GM21737 (cell line): ENCODE data around the gene PRCP.
"Not testable (repeated sequence)": the region's sequence is repeated elsewhere in the genome, so short reads cannot be mapped to it uniquely, and the experiment has no call there.

ENCODE experiments used
- ATAC-seq: cut with Tn5 transposase; IDR thresholded peaks from one replicate; pipeline ENCODE4 v1.9.1; 2021; ENCODE audit warnings: mild to moderate bottlenecking, moderate library complexity; ENCODE audit not compliant: unreplicated experiment

Gene PRCP

DNA sequence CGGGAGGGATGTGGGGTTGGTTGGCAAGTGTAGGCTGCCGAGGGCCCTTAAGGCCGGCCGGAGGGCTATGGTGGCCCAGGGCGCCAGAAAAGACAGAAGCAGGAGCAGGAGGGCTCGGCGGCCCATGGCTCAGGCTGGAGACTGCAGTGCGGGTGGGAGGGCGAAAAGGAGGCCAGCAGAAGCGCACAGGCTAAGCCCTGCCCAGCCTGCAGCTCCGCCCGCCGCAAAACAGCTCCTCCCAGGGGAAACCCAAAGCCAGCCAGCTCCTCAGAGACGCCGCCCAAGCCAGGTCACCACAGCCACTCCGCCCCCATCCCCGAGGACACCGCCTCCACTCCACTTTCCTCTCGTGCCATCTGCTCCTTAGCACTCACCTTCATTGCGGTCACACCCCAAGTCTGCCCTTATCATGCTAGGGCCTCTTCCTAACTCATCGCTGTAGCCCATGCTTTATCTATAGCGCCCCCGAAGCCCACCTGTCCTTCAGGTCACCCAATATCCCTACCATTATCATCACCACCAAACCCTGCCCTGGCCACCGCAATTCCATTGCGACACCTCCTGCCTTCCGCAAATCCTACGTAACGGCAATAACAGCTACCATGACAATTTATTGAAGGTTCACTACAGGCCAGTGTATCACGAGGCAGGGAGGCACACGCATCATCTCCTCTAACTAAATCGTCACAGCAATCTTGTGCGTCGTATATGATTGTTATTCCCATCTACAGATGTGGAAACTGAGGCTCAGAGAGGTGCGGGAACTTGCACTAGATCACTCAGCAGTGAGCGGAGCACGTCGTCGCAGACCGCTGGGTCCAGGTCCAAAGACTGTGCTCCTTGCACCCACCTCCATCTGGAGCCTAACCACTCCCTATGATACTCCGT, at the start of gene PRCP:
Gene PRCP, minus strand, starts transcription at position 154 of the 888 bp plus-strand sequence. Its CDS starts 28 bp downstream, at position 126.
- ATAC-seq, result peak; percentile 78

DNA sequence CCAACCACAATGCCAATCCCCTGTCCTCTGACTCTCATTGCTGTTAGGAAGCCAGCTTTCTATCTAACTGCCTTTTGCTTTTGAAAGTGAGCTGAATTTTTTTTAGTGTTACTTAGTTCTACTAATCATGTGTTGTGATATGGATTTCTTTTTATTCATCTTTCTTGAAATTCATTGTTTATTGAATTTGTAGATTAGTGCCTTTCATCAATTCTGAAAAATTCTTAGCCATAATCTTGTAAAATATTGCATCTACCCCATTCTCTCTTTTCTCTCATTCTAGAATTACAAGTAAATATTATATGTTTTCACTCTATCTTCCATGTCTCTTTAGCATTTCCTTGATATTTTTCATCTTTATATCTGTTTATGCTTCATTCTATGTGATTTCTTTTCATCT, 49.1 kb upstream of the PRCP start:
- ATAC-seq, result no peak

DNA sequence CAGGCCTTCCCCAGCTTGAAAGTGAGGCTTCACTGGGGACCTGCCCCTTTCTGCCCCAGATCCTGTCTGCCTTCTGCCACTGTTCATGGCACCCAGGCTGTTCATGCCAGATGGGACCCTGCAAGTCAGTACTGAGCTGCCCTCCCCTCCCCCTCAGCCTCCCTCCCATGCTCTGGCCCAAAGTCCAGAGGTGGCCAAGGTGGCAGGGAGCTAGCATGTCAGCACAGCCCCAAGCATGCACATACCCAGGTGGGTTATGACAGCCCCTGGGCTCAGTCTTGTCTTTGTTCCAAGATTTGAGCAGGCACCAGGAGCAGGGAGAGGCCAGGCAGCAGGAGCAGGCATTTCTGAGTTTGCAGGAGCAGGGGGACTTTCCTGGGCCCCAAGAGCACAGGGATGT, 45.5 kb upstream of the PRCP start:
- no peak for ATAC-seq

DNA sequence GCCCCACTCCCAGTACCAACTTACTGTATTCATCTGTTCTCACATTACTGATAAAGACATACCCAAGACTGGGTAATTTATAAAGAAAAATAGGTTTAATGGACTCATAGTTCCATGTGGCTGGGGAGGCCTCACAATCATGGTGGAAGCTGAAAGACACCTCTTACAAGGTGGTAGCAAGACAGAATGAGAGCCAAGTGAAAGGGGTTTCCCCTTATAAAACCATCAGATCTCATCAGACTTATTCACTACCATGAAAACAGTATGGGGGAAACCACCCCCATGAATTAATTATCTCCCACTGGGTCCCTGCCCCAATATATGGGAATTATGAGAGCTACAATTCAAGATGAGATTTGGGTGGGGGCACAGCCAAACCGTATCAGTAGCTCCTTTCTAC, 44.8 kb upstream of the PRCP start:
- not testable (repeated sequence) for ATAC-seq

DNA sequence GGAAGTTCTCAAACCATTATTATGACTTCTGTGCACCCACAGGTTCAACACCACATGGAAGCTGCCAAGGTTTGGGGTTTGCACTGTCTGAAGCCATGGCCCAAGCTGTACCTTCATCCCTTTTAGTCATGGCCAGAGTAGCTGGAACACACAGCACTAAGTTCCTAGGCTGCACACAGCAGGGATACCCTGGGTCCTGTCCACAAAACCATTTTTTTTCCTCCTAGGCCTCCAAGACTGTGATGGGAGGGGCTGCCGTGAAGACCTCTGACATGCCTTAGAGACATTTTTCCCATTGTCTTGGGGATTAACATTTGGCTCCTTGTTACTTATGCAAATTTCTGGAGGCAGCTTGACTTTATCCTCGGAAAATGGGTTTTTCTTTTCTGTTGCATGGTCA, 44.0 kb upstream of the PRCP start:
- ATAC-seq, result no peak

DNA sequence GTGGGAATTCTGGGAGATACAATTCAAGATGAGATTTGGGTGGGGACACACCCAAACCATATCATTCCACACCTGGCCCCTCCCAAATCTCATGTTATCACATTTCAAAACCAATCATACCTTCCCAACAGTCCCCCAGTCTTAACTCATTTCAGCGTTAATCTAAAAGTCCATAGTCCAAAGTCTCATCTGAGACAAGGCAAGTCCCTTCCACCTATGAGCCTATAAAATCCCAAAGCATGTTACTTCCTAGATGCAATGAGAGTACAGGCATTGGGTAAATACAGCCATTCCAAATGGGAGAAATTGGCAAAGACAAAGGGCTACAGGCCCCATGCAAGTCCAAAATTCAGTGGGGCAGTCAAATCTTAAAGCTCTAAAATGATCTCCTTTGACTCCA, 43.2 kb upstream of the PRCP start:
- not testable (repeated sequence) for ATAC-seq

DNA sequence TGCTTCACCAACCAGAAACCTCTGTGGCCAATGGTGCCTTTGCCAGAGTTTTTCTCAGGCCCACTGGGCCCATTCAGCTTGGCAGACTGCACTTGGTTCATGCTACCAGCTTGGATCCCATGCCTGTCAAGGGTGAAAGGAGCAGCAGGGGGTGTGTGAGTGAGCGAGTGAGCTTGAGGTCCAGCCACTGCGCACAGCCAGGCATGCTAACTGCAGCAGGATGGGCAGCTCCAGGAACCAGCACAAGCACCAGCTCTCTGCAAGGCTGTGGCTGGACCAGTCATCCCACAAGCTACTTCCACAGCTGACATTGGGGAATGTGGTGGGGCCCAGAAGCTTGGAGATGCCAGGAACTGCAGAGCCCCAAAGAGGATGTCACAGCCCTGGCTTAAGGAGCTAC, 42.1 kb upstream of the PRCP start:
- no peak for ATAC-seq

DNA sequence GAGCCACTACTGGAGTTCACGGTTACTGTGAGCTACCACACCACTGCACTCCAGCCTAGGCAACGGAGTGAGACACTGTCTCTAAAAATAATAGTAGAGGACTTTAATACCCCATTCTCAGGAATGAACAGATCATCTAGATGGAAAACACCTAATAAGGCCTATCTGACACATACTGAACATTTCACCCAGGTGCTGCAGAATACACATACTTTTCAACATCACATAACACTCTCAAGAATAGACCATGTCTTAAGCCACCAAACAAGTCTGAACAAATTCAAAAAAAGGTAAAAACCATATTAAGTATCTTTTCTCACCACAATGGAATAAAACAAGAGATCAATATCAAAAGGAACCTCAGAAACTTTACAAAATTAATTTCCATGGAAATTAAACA, 39.2 kb upstream of the PRCP start:
- ATAC-seq, result no peak

DNA sequence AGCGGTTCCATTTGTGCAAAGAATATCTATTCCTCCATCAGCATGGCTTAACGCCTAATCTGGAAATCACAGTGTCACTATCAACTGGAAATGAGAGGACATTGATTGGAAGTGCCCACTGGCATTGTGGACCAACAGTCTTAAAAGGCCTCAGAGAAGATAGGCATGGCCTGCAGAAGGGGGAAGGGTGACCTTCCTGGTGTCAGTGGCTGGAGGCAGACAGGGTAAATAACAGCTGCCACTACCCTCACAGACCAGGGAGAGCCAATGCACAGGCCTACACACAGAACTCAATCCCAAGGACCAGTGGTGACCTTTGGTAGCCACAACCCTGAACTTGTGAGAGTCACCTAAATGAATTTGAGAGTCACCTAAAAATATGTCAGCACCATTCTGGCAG, 37.3 kb upstream of the PRCP start:
- ATAC-seq, result no peak

DNA sequence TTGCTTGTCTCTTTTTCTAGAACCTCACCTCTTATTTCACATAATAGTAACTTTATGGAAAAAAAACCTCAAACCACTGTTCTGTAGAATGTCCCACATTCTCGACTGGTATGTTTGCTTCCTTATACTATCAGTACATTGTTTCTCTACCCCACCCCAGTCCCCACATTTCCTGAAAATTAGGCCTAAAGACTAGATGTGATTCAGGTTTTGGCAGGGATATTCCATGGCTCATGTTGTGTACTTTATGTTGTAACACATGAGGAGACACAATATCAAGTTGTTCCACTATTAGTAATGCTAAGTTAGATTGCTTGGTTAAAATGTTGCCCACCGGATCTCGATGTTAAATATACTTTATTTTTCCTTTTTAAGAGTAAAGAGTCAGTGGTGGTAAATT, 36.0 kb upstream of the PRCP start:
- no peak for ATAC-seq

DNA sequence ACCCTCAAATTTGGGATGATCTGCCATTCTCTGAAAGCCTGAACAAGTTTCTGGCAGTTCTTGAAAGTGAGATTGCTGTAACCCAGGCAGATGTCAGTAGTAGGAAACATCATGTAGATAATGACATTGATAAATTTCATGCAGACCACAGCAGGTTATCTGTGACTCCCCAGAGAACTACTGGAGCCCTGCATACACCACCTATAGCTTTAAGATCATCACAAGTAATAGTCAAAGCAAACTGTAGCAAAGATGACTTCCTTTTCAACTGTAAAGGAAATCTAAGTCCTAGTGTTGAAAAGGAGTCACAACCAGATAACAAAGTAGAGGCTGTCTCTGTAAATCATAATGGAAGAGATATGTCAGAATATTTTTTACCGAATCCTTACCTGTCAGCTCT, 32.3 kb upstream of the PRCP start:
- ATAC-seq, result no peak

DNA sequence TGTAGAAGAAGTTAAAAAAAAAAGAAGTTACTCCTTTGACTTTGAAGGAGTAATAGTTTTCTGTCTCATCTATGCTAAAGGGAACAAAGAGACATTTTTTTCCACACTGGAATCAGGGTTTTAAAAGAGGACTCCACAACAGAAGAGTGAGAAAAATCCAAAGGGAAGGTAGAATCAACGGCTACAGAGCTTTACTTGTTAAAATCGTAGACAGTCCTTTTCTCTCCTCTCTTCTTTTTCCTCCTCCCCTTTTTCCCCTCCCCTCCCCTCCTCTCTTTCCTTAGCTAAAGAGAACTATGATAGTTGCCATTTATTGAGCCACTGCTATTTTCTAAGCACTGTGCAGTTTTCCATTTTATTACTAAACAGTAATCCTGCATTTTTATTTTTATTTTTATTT, 30.5 kb upstream of the PRCP start:
- ATAC-seq, result no peak

DNA sequence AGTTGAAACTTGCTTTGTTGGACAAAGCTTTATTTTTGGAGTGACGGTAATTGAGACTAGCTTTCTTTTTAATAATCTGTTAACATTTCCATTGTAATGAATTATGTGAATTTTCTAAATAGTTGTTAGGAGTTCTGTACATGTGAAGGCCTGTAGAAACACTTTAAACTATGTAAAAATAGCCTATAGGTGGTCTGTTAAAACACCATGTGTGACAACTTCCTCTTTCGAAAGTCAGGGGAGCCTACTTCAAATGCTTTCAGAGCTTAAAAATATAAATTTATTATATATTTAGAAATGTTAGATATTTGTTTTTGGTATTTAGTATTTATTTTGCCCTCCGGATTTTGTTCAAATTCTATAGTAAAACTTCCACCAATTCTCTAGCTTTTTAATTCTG, 30.0 kb upstream of the PRCP start:
- no peak for ATAC-seq

DNA sequence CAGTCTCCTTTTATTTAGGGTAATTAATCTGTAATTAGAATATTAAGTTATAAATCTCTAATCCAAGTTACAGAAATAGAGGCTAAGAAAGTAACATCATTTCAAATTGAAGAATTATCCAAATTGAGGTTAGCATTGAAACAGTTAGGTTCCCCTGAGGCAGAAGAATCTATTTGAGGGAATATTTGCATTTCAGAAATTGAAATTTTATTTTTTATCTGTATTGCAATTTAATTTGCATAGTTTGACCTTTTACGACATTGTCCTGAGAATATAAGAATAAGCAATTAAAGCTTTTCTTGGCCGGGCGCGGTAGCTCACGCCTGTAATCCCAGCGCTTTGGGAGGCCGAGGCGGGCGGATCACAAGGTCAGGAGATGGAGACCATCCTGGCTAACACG, 28.9 kb upstream of the PRCP start:
- no peak for ATAC-seq

DNA sequence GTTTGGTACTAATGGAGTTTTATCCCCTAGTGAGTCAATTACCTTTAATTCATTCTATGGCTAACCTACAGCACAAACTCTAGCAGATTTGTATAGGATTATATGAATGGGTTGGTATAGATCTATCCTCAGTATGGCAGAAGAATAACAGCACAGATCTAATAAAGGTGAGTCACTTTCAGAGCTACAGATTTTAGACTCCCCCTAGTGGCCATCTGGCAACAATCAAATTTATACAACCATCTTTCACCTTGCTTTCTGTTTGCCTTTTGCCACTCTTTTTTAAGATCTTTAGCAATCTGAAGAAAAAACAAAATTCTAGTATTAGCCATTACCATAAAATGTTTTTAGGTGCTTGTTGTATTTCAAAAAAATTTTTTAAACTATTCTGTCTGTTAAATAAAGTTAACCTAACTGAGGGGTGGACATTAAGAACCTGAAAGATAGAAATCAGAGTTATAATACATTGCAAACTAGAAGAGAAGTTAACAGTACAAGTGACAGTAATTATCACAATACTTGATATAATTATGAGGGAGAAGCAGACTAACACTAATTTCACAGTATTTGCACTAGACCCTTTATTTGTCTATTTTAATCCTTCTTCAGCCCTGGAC, 27.1 kb upstream of the PRCP start:
- ATAC-seq, result peak; percentile 55

DNA sequence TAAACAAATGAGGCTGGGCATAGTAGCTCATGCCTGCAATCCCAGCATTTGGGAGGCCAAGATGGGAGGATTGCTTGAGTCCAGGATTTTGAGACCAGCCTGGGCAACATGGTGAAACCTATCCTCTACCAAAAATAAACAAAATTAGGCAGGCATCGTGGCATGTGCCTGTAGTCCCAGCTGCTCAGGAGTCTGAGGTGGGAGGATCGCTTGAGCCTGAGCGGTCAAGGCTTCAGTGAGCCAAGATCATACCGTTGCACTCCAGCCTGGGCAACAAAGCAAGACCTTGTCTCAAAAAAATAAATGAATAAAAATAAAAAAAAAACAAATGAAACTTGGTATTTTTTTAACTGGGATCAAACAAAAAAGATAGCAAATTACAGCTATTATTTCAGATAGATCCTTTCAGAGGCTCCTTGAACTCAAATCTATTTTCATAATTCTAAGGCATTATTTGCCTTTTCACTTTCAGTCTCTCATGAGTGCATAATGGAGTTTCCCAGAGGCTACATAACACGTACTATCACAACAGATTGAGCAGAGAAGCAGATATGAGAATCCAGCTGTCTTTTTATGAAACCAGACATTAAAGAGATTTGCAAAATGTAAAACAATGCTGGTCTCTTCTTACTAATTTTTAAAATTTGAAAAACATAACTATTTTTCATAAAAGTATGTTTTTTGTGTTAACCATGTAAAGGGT, 24.4 kb upstream of the PRCP start:
- no peak for ATAC-seq

DNA sequence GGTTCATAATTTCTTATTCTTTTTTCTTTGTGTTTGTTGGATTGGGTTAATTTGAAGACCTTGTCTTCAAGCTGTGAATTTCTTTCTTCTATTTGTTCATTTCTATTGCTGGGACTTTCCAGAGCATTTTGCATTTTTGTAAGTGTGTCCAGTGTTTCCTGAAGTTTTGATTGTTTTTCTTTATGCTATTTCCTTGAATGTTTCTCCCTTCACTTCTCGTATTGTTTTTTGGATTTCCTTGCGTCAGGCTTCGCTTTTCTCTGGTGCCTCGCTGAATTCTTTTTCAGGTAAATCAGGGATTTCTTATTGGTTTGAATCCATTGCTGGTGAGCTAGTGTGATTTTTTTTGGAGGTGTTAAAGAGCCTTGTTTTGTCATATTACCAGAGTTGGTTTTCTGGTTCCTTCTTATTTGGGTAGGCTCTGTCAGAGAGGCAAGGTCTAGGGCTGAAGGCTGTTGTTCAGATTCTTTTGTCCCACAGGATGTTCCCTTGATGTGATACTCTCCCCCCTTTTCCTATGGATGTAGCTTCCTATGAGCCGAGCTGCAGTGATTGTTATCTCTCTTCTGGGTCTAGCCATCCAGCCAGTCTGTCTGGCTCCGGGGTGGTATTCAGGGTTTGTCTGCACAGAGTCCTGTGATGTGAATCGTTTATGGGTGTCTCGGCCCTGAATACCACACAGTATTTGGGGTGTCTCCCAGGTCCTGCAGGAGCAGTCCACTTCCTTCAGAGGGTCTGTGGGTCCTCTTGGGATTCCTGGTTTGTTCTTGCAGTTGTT, 22.4 kb upstream of the PRCP start:
- ATAC-seq, result not testable (repeated sequence)

DNA sequence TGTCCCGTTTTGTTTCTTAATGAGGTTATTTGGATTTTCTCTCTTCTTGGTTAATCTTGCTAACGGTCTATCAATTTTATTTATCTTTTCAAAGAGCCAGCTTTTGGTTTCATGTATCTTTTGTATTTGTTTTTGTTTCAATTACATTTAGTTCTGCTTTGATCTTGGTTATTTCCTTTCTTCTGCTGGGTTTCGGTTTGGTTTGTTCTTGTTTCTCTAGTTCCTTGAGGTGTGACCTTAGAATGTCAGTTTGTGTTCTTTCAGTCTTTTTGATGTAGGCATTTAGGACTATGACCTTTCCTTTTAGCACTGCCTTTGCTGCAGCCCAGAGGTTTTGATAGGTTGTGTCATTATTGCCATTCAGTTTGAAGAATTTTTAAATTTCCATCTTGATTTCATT, 20.0 kb upstream of the PRCP start:
- ATAC-seq, result not testable (repeated sequence)

DNA sequence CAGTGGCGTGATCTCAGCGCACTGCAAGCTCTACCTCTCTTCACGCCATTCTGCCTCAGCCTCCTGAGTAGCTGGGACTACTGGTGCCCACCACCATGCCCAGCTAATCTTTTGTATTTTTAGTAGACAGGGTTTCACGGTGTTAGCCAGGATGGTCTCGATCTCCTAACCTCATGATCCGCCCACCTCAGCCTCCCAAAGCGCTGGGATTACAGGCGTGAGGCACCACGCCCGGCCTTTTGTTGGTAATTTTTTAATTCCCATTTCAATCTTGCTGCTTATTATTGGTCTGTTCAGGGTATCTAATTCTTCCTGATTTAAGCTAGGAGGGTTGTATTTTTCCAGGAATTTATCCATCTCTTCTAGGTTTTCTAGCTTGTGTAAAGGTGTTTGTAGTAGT, 19.6 kb upstream of the PRCP start:
- not testable (repeated sequence) for ATAC-seq

DNA sequence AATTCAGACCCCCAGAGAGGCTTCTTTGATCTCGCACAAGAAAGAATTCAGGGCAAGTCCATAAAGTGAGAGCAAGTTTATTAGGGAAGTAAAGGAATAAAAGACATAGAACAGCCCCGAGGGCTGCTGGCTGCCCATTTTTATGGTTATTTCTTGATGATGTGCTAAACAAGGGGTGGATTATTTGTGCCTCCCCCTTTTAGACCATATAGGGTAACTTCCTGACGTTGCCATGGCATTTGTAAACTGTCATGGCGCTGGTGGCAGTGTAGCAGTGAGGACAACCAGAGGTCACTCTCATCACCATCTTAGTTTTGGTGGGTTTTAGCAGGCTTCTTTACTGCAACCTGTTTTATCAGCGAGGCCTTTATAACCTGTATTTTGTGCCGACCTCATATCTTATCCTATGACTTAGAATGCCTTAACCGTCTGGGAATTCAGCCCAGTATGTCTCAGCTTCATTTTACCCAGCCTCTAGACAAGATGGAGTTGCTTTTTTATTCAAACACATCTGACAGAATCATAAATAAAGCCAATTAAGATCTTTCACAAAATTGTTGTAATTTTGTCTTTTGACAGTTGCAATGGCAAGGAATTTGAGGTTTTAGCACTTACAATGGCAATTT, 8.9 kb upstream of the PRCP start:
- no peak for ATAC-seq

DNA sequence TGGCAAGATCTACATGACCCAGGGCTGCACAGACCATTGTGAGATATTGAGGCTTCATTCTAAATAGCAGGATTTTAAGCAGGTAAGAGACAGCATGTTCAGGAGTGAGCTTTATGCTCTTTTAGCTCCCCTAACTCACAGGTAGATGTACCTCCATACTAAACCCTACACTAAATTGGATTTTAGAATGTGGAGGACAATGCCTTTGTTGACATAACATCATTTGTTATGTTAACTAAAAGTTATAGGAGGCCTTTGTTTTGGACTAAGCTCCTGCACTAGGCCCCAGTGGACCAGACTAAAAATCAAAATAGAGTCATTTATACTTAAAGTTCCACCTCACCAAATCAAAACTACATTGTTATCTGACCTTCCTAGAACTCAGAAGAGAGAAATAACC, 8.1 kb upstream of the PRCP start:
- no peak for ATAC-seq
